GM10248 (cell line): ENCODE data around the gene RNF41.

Experiments
- CTCF ChIA-PET: fragments of 300-600 bp; sonication (Branson Sonifier 250); formaldehyde crosslinking; extraction: SDS; loops from one replicate; lab custom pipeline; 2021; ENCODE audit warnings: antibody characterized with exemption; lab: Yijun Ruan, JAX
- POLR2A ChIA-PET: fragments of 350-650 bp; sonication (Branson Sonifier 250); formaldehyde crosslinking; extraction: SDS; loops from one replicate; lab custom pipeline; 2020; ENCODE audit warnings: antibody characterized with exemption; lab: Yijun Ruan, JAX
- DNase-seq: peaks from one replicate; pipeline ENCODE4 v3.0.0; 2012; ENCODE audit errors: extremely low spot score
- TF ChIP-seq, protein P1 (sequence below): IDR thresholded peaks from 2 replicates; pipeline ENCODE4 v1.5.1; 2012; ENCODE audit warnings: mild to moderate bottlenecking, low read depth; ENCODE audit errors: extremely low read depth, missing control alignments, control extremely low read depth

RNF41 gene

DNA sequence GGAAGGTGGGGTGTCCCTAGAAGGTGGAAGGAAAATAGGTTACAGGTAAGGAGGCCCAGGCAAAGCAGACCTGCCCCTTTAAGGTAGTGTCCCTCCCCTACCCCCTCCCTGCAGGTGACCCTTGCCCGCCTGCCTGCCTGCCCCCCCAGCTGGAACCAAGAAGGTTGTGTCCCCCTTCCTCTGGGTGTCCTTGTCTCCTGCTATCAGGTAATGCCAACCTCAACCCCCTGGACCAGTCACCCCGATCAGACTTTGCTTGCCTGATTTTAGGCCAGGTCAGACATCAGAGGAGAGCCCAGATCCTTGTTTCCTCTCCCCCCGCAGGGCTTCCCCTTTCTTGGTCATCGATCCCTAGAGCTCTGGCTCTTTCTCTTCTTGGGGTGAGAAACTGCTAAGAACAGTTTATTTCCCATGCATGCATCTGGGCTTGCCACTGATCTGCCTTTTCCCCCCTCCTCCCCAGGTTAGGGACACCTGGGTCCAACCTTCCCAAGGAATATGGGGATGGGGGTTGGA lies 8.3 kb upstream of the RNF41 start, which contains the start of gene SLC39A5:
Gene SLC39A5 (plus strand): TSS at position 136 of the 516 bp plus-strand sequence. CDS start 1,224 bp downstream, outside the sequence.
- TF ChIP-seq, protein P1, sequence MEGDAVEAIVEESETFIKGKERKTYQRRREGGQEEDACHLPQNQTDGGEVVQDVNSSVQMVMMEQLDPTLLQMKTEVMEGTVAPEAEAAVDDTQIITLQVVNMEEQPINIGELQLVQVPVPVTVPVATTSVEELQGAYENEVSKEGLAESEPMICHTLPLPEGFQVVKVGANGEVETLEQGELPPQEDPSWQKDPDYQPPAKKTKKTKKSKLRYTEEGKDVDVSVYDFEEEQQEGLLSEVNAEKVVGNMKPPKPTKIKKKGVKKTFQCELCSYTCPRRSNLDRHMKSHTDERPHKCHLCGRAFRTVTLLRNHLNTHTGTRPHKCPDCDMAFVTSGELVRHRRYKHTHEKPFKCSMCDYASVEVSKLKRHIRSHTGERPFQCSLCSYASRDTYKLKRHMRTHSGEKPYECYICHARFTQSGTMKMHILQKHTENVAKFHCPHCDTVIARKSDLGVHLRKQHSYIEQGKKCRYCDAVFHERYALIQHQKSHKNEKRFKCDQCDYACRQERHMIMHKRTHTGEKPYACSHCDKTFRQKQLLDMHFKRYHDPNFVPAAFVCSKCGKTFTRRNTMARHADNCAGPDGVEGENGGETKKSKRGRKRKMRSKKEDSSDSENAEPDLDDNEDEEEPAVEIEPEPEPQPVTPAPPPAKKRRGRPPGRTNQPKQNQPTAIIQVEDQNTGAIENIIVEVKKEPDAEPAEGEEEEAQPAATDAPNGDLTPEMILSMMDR = no peak
- POLR2A ChIA-PET = interaction anchor here (0.6 to 1.2 kb wide), 2 partner anchors 8 to 16 kb away, joined by 3 read pairs; partner anchors contain the start of gene RNF41
- DNase-seq = no peak
- CTCF ChIA-PET = interaction anchor here (1.3 kb wide), 1 partner anchor 28 kb away, joined by 3 read pairs; the partner anchor contains the start of gene ANKRD52

DNA sequence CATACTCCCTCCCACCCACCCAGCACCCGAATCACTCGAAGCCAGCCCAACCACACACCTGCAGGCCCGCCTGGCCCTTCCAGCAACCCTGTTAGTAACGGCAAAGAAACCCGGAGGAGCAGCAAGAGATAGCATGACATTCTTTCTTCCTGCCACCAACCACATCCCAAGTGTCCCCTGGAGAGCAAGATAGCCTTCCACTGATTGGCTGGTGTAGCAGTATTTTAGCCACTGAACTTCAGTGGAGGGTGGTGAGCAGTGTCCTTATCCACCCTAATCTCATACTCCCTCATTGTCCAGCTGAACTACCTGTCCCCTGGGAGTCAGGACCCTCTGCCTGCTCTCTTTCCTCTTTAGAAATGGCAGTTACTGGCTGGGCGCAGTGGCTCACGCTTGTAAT lies 7.4 kb upstream of the RNF41 start:
- TF ChIP-seq, protein P1 = no peak
- POLR2A ChIA-PET = no interaction called here
- no peak for DNase-seq
- CTCF ChIA-PET = interaction anchor here (2.6 kb wide), 1 partner anchor 39 kb away, joined by 10 read pairs; the partner anchor contains the start of gene SMARCC2

DNA sequence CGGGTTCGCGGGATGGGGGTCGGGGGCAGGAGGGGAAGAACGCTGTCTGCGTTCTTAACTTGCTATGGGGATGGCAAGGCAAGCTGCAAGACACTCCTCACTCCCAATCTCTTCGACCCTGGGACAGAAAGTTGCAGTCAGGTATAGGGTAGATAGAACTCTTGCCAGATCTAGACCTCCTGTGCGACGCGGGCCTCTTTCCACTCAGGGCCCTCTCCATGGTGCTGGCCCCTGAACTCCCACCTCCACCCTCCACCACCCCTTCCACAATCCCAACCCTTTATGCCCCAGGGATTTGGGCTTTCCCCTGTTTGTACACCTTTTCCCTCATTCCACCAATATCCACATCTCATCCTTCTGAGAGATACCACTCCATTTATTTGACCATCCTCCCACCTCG lies 3.2 kb upstream of the RNF41 start:
- DNase-seq = no peak
- TF ChIP-seq, protein P1 = no peak
- ChIA-PET CTCF (interaction anchor here (1.1 to 2.1 kb wide), 4 partner anchors 18 to 35 kb away, joined by 3 to 7 read pairs (median 6); partner anchors contain the start of genes ANKRD52 and SMARCC2), POLR2A (no interaction called here)

DNA sequence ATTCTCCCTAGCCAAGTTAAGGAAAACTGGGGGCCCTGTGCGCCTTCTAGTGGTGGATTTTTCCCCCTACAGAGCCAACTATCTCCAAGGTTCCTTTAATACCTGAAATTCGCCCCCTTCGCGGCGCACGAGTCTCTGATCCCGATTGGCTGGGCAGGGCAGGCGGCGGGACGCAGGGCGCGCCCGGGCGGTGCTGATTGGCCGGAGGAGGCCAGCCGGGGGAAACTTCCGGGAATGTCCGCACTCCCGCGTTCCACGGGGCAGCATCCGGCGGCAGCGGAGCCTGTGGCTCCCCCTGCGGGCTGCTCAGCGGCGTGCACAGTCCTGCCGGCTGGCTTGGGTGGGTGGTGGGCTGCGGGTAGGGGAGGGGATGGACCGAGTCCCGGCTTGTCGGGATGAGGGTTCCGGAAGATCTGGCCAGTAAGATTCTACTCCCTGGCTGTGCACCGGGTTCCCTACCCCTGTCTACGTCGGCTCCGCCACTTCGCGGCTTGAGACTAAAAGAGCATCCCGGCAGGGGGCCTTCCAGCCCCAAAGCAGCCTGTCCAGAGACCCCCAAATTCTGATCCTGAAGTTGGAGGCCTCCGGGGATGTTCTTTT lies 2.5 kb upstream of the RNF41 start, which contains the start of gene NABP2:
Gene NABP2 (plus strand): TSS at position 241 of the 600 bp plus-strand sequence. CDS start 515 bp downstream, outside the sequence.
- TF ChIP-seq, protein P1 = peak; percentile 90
- DNase-seq = peak; percentile 99
- POLR2A ChIA-PET = no interaction called here
- CTCF ChIA-PET = interaction anchor here (2.1 to 2.9 kb wide), 3 partner anchors 17 to 104 kb away, joined by 7 to 34 read pairs (median 9); partner anchors contain the start of gene SMARCC2

DNA sequence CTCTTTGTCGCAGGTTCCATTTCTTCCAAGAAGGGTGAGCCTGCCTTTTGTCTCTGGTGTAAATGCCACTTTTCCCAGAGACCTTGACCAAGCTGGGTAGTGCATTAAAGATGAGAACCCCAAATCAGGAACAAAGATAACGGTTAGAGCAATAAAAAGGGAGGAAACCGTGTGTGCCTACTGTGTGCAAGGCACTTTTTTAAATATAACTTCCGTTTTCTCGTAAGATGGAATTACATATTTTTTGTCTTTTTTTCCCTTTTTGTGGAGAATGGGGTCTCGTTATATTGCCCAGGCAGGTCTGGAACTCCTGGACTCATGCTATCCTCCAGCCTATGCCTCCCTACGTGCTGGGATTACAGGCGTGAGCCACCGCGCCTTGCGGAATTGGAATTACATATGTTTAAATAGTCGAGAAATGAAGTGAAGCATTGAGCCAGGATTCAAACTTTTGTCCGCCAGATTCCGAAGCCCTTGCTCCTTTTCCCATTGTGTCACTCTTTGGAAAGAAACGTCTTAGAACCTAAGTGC lies 1.9 kb upstream of the RNF41 start:
- POLR2A ChIA-PET = no interaction called here
- CTCF ChIA-PET = interaction anchor here (1.7 to 3.9 kb wide), 10 partner anchors 9 to 485 kb away, joined by 3 to 44 read pairs (median 14); partner anchors contain the start of genes SMARCC2, TIMELESS and ZC3H10
- TF ChIP-seq, protein P1 = no peak
- DNase-seq = no peak

DNA sequence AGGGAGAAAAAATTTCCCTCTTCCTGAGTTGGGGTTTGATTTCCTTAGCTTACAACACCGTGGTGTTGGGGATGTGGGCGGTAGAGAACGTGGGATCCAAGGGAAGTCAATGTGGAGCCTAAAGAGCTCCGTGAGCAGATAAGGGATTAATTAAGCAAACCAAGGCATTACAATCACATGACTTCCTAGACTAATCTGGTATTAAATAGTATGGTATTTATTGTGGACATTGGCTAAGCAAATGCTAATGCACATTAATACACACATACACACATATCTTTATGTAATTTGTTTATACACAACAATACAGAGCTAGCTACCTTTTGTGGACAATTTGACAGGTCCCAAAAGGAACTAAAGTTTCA lies 791 bp upstream of the RNF41 start:
- TF ChIP-seq, protein P1 = no peak
- POLR2A ChIA-PET = interaction anchor here (0.7 to 1.8 kb wide), 5 partner anchors 16 to 283 kb away, joined by 3 to 9 read pairs (median 4); partner anchors contain the start of genes STAT2 and ZC3H10
- DNase-seq = no peak
- CTCF ChIA-PET = interaction anchor here (0.8 to 3.9 kb wide), 32 partner anchors 10 to 484 kb away, joined by 3 to 44 read pairs (median 5); partner anchors contain the start of genes ANKRD52, COQ10A, ERBB3 and ESYT1
